Measurements from ENCODE around the gene STPG2. TPM values are rescaled to one million over a fixed set of nuclear protein-coding genes. Genes with fewer than 3 reads are reported as not detected.

Gene STPG2
- total RNA-seq (1 to 10 TPM in 2 of 9 donors, under 1 TPM in 5, not detected in 2; 0.14 to 1.8 (median 0.68) TPM), polyA plus RNA-seq (under 1 TPM in 2 of 3 donors, not detected in 1; 0.07 to 0.20 TPM)
- long read RNA-seq, donor 1, result 0 reads
- long read RNA-seq, donor 2, result 0 reads
- long read RNA-seq, donor 3, result 0 reads
- long read RNA-seq, donor 4, result 0 reads
- long read RNA-seq, donor 5, partial matches to known transcripts, result 0 of 2 reads
- long read RNA-seq, donor 5, other reads (novel, unspliced or antisense), result 2 of 2 reads
- long read RNA-seq, donor 6, result 0 reads
- long read RNA-seq, donor 7, result 0 reads
- long read RNA-seq, donor 8, result 0 reads
- long read RNA-seq, donor 9, result 0 reads
- long read RNA-seq, donor 10, result 0 reads

DNA sequence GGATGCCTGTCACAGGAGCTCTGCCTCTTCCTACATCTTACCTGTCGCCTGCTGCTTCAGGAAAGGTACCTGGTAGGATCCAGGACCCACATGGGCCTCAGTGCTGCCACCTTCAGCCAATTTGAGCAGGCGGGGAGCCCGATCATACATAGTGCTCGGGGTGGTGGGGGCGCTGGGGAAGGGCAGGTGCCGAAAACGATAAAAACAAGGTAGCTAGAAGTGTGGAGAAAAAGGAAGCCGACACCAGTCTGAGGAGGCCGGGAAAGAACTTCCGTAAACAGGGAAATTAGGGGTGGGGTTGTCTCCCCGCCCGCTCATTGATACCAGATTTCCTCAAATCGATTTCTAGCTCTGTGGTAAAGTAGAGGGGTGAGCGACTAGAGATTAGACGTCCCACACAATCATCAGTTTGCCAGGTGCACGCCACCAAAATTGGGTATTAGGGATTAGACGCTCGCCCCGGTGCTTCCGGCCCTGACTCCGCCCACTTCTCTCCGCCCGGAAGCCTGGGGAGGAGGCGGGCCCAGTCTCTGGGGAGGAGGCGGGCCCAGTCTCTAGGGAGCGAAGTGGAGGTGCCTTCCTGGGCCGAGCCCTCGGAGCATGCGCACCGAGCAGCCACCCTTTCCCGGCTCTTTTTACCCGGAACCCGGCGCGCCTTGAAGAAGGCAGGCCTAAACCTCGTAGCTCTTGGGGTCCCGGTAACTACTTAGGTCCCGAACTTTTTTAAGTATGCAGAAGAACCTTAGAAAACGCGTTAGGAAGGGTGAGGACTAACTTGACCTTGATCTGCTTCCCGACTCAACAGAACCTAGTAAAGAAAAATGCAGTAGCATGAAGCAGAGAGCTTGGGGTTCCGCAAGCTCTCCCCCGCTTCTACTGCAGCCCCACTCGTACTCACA, at the start of gene STPG2:
TSS of gene STPG2 (minus strand) at position 476 of the 899 bp plus-strand sequence.
- peak; percentile 93 to 96 (median 95) for DNase-seq
- 3 to 7% (median 5%) methylated on average over 25 to 44 of the region's 44 CpGs for WGBS, 4 donors
- TF ChIP-seq, protein P1, sequence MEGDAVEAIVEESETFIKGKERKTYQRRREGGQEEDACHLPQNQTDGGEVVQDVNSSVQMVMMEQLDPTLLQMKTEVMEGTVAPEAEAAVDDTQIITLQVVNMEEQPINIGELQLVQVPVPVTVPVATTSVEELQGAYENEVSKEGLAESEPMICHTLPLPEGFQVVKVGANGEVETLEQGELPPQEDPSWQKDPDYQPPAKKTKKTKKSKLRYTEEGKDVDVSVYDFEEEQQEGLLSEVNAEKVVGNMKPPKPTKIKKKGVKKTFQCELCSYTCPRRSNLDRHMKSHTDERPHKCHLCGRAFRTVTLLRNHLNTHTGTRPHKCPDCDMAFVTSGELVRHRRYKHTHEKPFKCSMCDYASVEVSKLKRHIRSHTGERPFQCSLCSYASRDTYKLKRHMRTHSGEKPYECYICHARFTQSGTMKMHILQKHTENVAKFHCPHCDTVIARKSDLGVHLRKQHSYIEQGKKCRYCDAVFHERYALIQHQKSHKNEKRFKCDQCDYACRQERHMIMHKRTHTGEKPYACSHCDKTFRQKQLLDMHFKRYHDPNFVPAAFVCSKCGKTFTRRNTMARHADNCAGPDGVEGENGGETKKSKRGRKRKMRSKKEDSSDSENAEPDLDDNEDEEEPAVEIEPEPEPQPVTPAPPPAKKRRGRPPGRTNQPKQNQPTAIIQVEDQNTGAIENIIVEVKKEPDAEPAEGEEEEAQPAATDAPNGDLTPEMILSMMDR (IDR thresholded peaks at IDR 0.05), result peak in 5 of 6 experiments; percentile 8 to 46 (median 26)
- TF ChIP-seq POLR2A (IDR thresholded peaks at IDR 0.05), result peak in 1 of 2 donors; percentile 61
- H3K27me3 ChIP-seq, result no peaks in the 10 kb centered on the region
- intact Hi-C loops (cut with DNase I), result no loop called here
- peak within 1 kb of the TSS; percentile 47 to 93 (median 70) for H3K4me3 ChIP-seq
- no peaks in the 10 kb centered on the region for H3K36me3 ChIP-seq (replicated peaks in 1 of 2)
- H3K27ac ChIP-seq, result peak within 1 kb of the TSS in 4 of 5 donors; percentile 71 to 90 (median 79)
- H3K9me3 ChIP-seq (replicated peaks in 1 of 3), result no peaks in the 10 kb centered on the region
- peaks cover 6% of the 10 kb centered on the region in 2 donors for H3K4me1 ChIP-seq (replicated peaks in 1 of 2)

DNA sequence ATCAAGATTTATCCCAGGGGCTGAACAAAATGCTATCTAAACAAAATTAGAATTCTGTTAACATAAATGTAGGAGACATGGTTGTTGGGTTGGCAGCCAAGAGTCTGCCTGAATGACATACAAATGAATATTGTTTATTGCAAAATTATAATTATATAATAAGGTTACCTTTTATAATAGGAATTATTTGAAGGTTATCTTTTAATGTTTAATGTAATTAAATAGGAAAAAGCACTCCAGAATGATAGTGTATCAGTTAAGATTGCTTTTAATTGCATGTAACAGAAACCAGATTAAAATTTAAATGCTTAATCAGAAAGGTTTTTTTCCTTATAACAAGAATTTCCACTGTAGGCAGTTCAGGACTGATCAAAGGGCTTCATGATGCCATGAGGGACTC, 42.0 kb upstream of the STPG2 start:
- intact Hi-C loops (cut with DNase I), result no loop called here

GRCh38 chr4:98181809-98182208, 38.5 kb upstream of the STPG2 start:
- no peak for DNase-seq
- TF ChIP-seq POLR2A (IDR thresholded peaks at IDR 0.05), result no peak
- TF ChIP-seq, protein P1 (IDR thresholded peaks at IDR 0.05), result no peak
- Histone ChIP-seq H3K27ac (no peak overlapping the region), H3K4me3 (no peak overlapping the region), H3K36me3 (replicated peaks in 1 of 2) (no peaks in the 10 kb centered on the region), H3K27me3 (no peaks in the 10 kb centered on the region), H3K9me3 (replicated peaks in 1 of 3) (no peaks in the 10 kb centered on the region), H3K4me1 (replicated peaks in 1 of 2) (no peaks in the 10 kb centered on the region)
- intact Hi-C loops (cut with DNase I), result no loop called here
- WGBS, 4 donors, result 50 to 63% (median 60%) methylated on average over 3 of the region's 3 CpGs

More for the DNA sequence above, 42.0 kb upstream of the STPG2 start:
- Histone ChIP-seq H3K27ac (no peak overlapping the region), H3K9me3 (replicated peaks in 1 of 3) (no peaks in the 10 kb centered on the region), H3K36me3 (replicated peaks in 1 of 2) (no peaks in the 10 kb centered on the region), H3K4me3 (no peak overlapping the region), H3K27me3 (no peaks in the 10 kb centered on the region), H3K4me1 (replicated peaks in 1 of 2) (no peaks in the 10 kb centered on the region)
- DNase-seq, result no peak
- TF ChIP-seq POLR2A (IDR thresholded peaks at IDR 0.05), result no peak
- TF ChIP-seq, protein P1 (IDR thresholded peaks at IDR 0.05), result no peak

DNA sequence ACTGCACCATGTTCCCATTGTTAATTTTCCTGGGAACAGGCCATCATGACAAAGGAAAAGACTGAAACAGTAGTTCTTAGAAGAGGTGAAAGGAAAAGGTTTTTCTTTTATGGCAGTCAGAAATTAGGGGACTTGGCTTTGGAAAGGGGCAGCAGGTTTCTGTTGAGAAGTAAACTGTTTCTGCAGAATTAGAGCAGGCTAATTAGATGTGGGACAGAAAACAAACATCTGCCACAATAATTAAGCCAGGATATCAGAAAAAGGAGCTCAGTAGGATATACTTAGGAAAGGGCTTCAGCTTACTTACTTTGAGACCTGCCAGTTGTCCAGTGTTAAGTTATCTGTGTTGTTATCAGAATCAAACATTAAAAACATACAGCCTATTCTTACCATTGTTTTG, 36.7 kb upstream of the STPG2 start:
- Histone ChIP-seq H3K36me3 (replicated peaks in 1 of 2) (no peaks in the 10 kb centered on the region), H3K27me3 (no peaks in the 10 kb centered on the region), H3K4me3 (no peak overlapping the region), H3K27ac (no peak overlapping the region), H3K4me1 (replicated peaks in 1 of 2) (no peaks in the 10 kb centered on the region), H3K9me3 (replicated peaks in 1 of 3) (no peaks in the 10 kb centered on the region)
- intact Hi-C loops (cut with DNase I), result no loop called here
- DNase-seq, result no peak
- TF ChIP-seq, protein P1 (IDR thresholded peaks at IDR 0.05), result no peak
- no peak for TF ChIP-seq POLR2A (IDR thresholded peaks at IDR 0.05)
